Activated CD8-positive, alpha-beta T cell treated with anti-CD3 and anti-CD28 coated beads for 36 hours (primary cell): ENCODE results near the gene ADRA2A. TPM values are rescaled to one million over a fixed set of nuclear protein-coding genes. Genes with fewer than 3 reads are reported as not detected.

Source experiments
- ATAC-seq: fragments of 200-7000 bp; cut with Tn5 transposase; one replicate; pipeline ENCODE4 v1.10.0; 2021; ENCODE audit warnings: mild to moderate bottlenecking, moderate library complexity
- CTCF ChIA-PET: fragments of 350-600 bp; sonication (Branson Sonifier 250); formaldehyde crosslinking; loops from one replicate; lab custom pipeline; 2021; ENCODE audit warnings: antibody characterized with exemption; lab: Charles Lee
- POLR2A ChIA-PET: fragments of 350-600 bp; sonication (Branson Sonifier 250); formaldehyde crosslinking; loops from one replicate; lab custom pipeline; 2021; ENCODE audit warnings: antibody characterized with exemption; lab: Charles Lee
- DNase-seq: peaks from one replicate; pipeline ENCODE4 v3.0.0-alpha.2; 2020
- H3K27ac Mint-ChIP-seq: one replicate; pipeline ENCODE4 v1.8.0; 2021; ENCODE audit warnings: mild to moderate bottlenecking, mixed read lengths
- H3K27me3 Mint-ChIP-seq: one replicate; pipeline ENCODE4 v1.8.0; 2021; ENCODE audit warnings: mixed read lengths
- H3K36me3 Mint-ChIP-seq: one replicate; pipeline ENCODE4 v1.8.0; 2021; ENCODE audit warnings: low read depth, mixed read lengths
- H3K4me1 Mint-ChIP-seq: one replicate; pipeline ENCODE4 v1.8.0; 2021; ENCODE audit warnings: low read depth, mixed read lengths
- H3K4me3 Mint-ChIP-seq: one replicate; pipeline ENCODE4 v1.8.0; 2021; ENCODE audit warnings: mild to moderate bottlenecking, moderate library complexity, mixed read lengths
- H3K9me3 Mint-ChIP-seq: one replicate; pipeline ENCODE4 v1.8.0; 2021; ENCODE audit warnings: mixed read lengths
- CTCF ChIP-seq: fragments of 200-600 bp; IDR thresholded peaks from one replicate; pipeline ENCODE4 v1.8.0; 2022; ENCODE audit warnings: antibody characterized with exemption, mild to moderate bottlenecking
- intact Hi-C: fragments of 100-400 bp; cut with micrococcal nuclease; formaldehyde crosslinking; loops from one replicate; pipeline ENCODE4 v1.10.0; 2022
- total RNA-seq, 2 experiments: library from RNA; stranded (reverse); gene quantifications; one replicate each; pipeline ENCODE4 v1.2.3, GENCODE V29; 2021

The ADRA2A gene
- total RNA-seq, 2 experiments from 2014 or later, result 0.07 TPM; not detected in 1

- Mint-ChIP-seq H3K9me3 (peaks cover 32% of the 10 kb centered on the region), H3K36me3 (peaks cover 14% of the 10 kb centered on the region), H3K27ac (no peak overlapping the region), H3K27me3 (peaks cover 4% of the 10 kb centered on the region), H3K4me3 (no peak overlapping the region), H3K4me1 (no peaks in the 10 kb centered on the region)
- intact Hi-C loops, result no loop called here
- DNase-seq (no peak), ATAC-seq (no peak)
- ChIA-PET POLR2A (no interaction called here), CTCF (interaction anchor here (1.6 kb wide), 1 partner anchor 33 kb away, joined by 3 read pairs; no protein-coding TSS in a partner anchor)
- peak; percentile 16 for TF ChIP-seq CTCF
Measured at GRCh38 chr10:111037858-111038257, 39.0 kb upstream of the ADRA2A start.

GRCh38 chr10:111039522-111039921, 37.3 kb upstream of the ADRA2A start:
- ATAC-seq (no peak), DNase-seq (no peak)
- no peak for TF ChIP-seq CTCF
- intact Hi-C loops, result no loop called here
- CTCF ChIA-PET, result no interaction called here
- H3K4me1 Mint-ChIP-seq, result no peaks in the 10 kb centered on the region
- H3K4me3 Mint-ChIP-seq, result no peak overlapping the region
- POLR2A ChIA-PET, result interaction anchor here (0.6 kb wide), 1 partner anchor 93 kb away, joined by 3 read pairs; no protein-coding TSS in a partner anchor
- peaks cover 7% of the 10 kb centered on the region for H3K36me3 Mint-ChIP-seq
- H3K27ac Mint-ChIP-seq, result no peak overlapping the region
- H3K27me3 Mint-ChIP-seq, result peaks cover 4% of the 10 kb centered on the region
- H3K9me3 Mint-ChIP-seq, result peaks cover 23% of the 10 kb centered on the region

GRCh38 chr10:111057006-111057405, 19.8 kb upstream of the ADRA2A start:
- H3K9me3 Mint-ChIP-seq, result peaks cover 14% of the 10 kb centered on the region
- H3K4me1 Mint-ChIP-seq, result no peaks in the 10 kb centered on the region
- no peaks in the 10 kb centered on the region for H3K36me3 Mint-ChIP-seq
- no peak overlapping the region for H3K27ac Mint-ChIP-seq
- POLR2A ChIA-PET, result no interaction called here
- ATAC-seq (no peak), DNase-seq (no peak)
- peaks cover 26% of the 10 kb centered on the region for H3K27me3 Mint-ChIP-seq
- intact Hi-C loops, result no loop called here
- H3K4me3 Mint-ChIP-seq, result no peak overlapping the region
- CTCF ChIA-PET, result no interaction called here
- no peak for TF ChIP-seq CTCF

GRCh38 chr10:111063471-111063870, 13.4 kb upstream of the ADRA2A start:
- no peak for TF ChIP-seq CTCF
- Mint-ChIP-seq H3K27ac (no peak overlapping the region), H3K4me1 (no peaks in the 10 kb centered on the region), H3K27me3 (peaks cover 35% of the 10 kb centered on the region), H3K9me3 (peaks cover 3% of the 10 kb centered on the region), H3K36me3 (no peaks in the 10 kb centered on the region), H3K4me3 (no peak overlapping the region)
- ATAC-seq, result no peak
- DNase-seq, result no peak
- ChIA-PET CTCF (interaction anchor here (1.1 to 2.6 kb wide), 2 partner anchors 13 to 317 kb away, joined by 3 to 14 read pairs; partner anchors contain the start of gene ADRA2A), POLR2A (interaction anchor here (1.1 kb wide), 1 partner anchor 145 kb away, joined by 3 read pairs; no protein-coding TSS in a partner anchor)
- intact Hi-C loops, result no loop called here

- CTCF ChIA-PET, result interaction anchor here (1.2 kb wide), 1 partner anchor 1065 kb away, joined by 3 read pairs; no protein-coding TSS in a partner anchor
- H3K27me3 Mint-ChIP-seq, result peaks cover 41% of the 10 kb centered on the region
Measured at GRCh38 chr10:111072232-111072631, 4.6 kb upstream of the ADRA2A start.

More at GRCh38 chr10:111072232-111072631, 4.6 kb upstream of the ADRA2A start:
- DNase-seq, result no peak
- TF ChIP-seq CTCF, result no peak
- intact Hi-C loops, result loop anchor here (10.0 kb wide), 2 partner anchors 133 to 147 kb away; no protein-coding TSS in a partner anchor
- Mint-ChIP-seq H3K4me1 (peaks cover 2% of the 10 kb centered on the region), H3K36me3 (no peaks in the 10 kb centered on the region), H3K27ac (no peak overlapping the region), H3K9me3 (no peaks in the 10 kb centered on the region), H3K4me3 (no peak overlapping the region)
- POLR2A ChIA-PET, result interaction anchor here (0.9 kb wide), 1 partner anchor 50 kb away, joined by 3 read pairs; no protein-coding TSS in a partner anchor
- ATAC-seq, result no peak
